Activated T-cell treated with anti-CD3 and anti-CD28 coated beads for 4 hours (primary cell): ENCODE results near the gene IGF2R.
"Not testable (repeated sequence)": the region's sequence is repeated elsewhere in the genome, so short reads cannot be mapped to it uniquely, and the experiment has no call there.

ENCODE experiments used
- DNase-seq: peaks from one replicate; pipeline ENCODE4 v3.0.0-alpha.2; 2020

The IGF2R gene

DNA sequence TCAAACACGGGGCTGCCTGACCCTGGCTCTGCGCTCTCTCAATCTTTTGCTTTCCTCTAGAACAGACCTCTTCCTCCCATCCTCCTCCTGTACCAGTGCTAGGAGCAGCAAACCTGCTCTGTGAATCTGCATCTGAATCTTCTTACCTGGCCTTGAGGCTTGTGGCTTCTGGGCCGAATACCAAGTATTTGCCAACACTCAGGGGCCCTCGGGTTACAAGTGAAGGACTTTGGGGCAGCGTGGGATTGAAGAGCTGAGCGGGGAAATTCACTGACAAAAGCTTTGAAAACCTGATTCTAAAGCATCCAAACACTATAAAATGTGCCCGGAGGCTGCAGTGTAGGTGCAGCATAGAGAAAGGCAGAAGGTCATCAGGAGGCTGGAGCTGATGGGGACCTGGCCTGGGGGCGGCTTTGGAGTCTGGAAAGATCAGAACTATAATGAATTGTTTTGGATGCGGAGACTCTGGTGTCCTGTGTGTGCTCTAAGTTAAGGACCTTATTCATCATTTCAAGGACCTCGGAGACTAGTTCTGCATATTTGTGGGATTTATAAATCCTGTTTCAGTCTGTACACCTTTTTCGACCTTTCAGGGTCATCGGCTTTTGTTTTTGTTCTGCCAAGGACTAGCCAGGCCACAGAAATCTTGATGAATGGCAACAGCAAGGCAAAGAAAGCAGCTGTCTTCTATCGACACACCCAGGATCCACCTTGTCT, 16.4 kb upstream of the IGF2R start:
- no peak for DNase-seq

DNA sequence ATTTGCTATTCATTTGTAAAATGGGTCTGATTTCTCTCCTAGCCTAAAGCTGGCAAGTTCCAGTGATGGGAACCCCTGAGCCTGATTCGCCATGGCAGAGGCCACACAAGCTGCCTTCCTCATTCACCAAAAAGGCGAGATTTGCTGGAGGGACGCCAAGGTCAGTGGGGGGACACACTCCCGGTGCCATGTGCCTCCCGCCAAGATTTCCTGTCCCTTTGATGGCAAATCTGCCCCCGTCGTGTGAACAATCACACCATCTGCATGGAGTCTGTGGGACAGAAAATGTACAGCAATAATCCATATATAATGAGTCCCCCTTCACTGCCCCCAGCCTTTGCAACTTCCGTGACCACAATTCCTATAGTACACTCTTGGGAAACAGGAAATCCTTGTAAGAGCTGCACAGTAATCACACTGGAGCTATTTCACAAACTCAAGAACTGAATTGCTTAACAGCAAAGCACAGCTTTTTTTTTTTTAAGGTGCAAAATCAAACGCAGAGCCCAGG, 15.7 kb upstream of the IGF2R start:
- no peak for DNase-seq

DNA sequence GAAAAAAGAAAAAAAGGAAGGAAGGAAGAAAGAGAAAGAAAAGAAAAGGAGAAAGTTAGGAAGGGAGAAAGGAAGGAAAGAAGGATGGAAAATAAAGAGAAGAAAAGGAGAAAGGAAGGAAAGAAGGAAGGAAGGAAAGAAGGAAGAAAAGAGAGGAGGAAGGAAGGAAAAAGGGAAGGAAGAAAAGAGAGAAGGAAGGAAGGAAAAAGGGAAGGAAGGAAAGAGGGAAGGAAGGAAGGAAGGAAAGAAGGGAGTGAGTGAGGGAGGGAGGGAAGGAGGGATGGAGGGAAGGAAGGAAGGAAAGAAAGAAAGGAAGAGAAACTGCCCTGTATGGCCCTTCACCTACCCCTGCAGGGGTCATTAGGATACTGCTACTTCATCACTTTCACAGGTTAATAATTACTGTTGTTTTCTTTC, 12.9 kb upstream of the IGF2R start:
- no peak for DNase-seq

DNA sequence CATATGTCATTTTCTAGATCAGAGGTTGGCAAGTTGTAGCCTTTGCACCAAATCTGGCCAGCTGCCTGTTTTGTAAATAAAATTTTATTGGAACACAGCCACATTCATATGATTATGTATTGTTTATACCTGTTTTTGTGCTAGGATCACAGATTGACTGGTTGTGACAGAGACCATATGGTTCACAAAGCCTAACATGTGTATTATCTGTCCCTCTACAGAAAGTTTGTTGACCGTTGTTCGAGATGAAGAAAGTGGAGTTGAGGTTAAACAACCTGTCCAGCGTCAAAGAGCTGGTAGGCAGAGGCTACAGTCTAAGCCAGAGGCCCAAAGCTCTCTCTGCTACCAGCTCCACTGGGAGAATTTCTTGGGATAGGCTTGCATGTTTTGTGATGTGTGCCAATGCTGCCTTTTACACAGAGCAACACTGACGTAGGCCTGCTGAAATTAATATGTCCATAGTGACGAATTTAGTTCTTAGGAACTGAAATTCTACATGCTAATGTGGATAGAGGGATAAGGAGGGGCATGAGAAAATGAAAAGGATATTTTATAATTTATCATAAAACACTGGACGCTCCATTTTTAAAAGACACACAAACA, 11.7 kb upstream of the IGF2R start:
- DNase-seq: no peak

DNA sequence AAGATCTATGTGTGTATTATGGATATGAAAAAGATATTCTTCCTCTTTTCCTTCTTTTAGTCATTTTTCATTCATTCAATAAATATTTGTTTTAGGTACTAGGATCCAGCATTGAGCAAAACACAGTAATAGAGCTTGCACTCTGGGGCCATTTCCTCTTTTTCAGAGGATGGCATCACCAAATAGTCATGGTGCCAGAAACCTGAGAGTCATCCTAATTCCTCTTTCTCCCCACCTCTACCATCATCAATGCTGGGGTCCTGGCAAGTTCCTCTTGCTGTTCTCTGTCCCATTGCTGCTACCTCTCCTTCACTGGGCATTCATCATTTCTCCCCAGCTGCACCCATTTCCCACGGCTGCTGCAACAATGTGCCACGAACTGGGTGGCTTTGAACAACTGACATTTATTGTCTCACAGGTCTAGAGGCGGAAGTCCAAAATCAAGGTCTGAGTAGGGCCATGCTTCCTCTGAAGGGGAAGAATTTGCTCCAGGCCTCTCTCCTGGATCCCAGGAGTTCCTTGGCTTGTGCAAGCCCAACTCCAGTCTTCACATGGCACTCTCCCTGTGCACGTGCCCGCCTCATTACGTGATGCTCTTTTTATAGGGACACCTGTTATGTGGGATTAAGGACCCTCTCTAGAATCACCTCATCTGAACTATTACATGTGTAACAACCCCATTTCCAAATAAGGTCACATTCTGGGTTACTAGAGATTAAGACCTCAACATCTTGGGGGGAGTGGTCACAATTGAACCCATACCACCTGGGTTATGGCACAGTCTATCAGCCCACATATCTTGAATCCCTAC, 9.5 kb upstream of the IGF2R start:
- DNase-seq: no peak

DNA sequence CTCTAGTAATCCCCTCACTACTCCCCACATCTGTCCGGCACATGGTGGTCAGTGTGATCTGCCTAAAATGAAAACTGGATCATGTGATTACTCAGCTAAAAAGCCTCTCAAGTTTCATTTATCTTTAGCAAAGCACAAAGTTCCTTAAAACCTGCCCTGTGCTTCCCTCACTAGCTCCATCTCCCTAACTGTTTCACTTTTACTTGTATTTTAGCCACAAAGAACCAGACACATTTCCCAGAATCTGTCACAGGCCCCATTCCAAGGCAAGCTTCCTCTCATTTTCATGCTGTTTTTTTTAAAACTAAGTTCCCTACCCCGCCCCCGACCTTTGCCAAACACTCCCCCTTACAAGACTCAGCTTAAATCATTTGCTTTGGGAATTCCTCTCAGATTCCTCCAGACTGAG, 8.9 kb upstream of the IGF2R start:
- DNase-seq: no peak

DNA sequence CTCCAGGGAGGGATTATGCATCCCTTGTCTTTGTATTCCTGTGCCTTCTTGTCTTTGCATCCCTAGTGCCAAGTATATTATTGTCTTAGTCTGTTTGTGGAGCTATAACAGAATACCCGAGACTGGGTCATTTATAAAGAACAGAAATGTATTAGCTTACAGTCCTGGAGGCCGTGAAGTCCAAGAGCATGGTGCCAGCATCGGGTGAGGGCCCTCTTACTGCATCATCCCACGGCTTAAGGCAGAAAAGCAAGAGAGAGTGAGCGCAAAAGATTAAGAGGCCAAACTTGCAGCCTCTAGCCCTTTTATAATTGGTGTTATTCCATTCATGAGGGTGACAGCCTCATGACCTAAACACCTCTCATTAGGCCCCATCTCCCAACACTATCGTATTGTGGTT, 8.4 kb upstream of the IGF2R start:
- no peak for DNase-seq

DNA sequence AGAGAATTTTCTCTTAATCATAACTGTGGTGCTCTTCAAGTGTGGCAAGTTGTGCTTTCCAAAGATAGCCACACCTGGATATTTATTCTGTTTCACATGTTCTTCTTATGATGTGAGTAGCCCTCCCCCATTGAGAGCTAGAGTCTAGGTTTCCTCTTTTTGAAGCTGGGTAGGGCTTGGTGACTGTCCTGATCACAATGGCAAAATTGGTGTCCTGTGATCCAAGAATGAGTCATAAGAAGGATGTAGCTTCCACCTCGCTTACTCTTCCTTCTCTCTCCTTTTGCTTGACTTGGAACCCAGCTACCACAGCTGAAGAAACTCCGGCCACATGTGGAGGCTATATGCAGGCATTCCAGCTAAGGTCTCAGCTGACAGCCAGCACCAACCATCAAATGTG, 7.4 kb upstream of the IGF2R start:
- no peak for DNase-seq

DNA sequence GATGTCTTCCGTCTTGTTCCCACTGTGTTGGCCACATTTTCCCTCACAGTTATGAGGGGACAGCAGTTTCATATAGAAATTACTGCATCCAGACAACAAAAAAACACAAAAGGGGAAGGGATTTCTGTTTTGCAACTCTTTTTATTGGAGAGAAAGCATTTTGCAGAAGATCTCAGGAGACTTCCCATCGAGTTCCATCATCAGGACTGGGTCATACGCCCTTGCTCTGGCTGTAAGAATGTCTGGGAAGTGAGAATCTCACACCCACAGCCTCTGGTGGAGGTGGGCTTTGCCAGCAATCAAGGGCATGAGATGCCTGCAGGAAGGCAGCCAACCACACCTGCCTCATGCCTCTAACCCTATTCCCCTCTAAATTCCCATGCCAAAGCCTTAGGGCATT, 5.8 kb upstream of the IGF2R start:
- DNase-seq: no peak

DNA sequence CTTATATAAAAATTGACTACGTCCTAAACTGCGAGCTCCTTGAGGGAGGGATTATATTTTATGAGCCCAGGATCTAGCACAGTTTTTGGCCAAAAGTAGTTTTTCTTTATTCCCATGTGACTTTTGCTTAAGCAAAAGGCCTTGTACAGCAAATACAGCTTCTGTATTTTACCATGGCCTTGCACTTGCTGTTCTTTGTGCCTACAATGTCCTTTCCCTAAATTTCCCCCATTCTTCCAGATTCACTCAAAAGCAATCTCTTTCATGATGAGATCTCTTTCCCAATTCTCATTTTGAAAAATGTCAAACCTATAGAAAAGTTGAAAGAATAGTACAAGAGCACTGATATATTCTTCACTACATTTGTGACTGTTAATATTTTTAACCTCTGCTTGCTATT, 4.8 kb upstream of the IGF2R start:
- no peak for DNase-seq

DNA sequence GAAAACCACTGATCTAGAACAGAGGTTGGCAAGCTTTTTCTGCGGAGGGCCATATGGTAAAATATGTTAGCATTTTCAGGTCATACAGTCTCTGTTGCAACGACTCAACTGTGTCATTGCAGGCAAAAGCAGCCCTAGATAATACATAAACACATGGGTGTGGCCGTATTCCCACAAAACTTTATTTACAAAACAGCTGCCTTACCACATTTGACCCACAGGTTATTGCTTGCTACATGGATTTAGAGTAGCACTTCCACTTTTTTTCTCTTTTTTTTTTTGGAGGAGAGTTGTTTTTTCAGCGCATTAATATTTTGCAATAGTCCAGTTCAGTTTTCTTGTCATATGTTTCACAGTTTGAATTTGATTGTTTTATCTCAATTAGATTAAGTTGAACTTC, 2.5 kb upstream of the IGF2R start:
- no peak for DNase-seq

DNA sequence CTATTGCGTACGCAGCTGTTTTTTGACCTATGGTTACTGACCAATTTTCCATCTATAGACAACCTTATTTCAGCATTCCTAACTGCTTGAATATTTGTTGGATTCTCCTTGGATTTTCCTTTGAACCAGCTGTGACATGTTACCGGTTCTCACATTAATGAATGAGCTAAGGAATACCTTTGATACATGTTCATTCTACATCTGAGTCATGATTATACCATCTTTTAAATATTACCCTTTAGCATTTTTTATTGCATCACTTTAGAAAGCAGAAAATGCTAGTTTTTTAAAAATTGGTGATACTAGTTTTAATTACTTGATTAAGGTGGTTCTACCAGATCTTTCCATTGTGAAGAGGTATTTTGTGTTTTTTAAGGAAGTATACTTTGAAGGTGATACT, 1.9 kb upstream of the IGF2R start:
- DNase-seq: no peak

DNA sequence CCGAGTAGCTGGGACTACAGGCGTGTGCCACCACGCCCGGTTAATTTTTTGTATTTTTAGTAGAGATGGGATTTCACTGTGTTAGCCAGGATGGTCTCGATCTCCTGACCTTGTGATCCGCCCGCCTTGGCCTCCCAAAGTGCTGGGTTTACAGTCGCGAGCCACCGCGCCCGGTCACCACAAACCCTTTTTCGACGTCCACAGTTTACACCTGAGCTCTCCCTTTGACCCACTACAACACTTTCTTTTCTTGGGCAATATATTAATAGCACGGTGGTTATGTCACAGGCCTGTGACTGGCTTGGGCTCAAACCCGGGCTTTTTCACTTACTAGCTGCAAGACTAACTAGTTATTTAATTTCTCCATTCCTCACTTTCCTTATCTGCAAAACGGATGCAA, 1.3 kb upstream of the IGF2R start:
- not testable (repeated sequence) for DNase-seq

DNA sequence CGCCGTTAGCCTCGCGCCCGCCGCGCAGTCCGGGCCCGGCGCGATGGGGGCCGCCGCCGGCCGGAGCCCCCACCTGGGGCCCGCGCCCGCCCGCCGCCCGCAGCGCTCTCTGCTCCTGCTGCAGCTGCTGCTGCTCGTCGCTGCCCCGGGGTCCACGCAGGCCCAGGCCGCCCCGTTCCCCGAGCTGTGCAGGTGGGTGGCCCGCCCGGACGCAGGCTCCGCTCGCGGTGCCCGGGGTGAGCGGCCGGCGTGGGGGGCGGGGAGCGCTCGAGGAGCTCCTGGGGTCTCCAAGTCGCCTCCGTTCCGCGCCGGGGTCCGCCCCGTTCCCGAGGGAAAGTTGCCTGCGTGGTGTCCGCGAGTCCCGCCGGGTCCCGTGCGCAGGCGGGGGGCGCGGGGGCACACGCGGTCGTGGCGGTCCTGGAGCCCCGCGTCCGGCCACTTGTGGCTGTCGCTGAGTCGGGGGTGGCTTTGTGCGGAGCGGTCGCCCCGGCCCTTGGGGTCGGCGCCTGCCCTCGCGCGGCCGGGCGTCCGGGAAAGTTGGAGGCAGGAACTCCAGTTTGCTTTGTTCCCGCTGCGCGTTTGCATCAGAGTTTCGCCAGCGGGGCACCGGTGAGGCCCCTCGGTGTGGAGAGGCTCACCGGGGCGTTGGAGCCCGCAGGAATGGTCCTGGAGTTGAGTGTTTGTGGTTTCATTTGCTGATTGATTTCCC, 476 bp downstream of the IGF2R start:
- peak; percentile 16 for DNase-seq

DNA sequence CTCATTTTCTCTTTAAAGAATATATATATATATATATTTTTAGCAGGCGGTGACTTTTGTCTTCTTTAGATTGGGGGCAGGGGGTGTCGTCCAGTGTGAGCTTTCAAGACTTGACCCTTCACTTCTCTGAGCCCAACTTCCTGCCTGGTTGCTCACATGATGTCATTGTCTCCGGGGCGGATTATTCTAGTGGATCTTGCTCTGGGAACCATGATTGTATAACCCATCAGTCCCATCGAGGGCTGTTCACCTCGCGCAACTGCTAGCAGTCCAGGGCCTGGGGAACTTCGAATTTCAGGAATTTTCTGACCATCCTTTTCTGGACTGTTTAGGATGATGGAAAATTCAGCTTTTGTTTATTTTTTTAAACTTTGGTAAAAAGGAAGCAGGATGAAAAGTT, 1.0 kb downstream of the IGF2R start:
- no peak for DNase-seq

DNA sequence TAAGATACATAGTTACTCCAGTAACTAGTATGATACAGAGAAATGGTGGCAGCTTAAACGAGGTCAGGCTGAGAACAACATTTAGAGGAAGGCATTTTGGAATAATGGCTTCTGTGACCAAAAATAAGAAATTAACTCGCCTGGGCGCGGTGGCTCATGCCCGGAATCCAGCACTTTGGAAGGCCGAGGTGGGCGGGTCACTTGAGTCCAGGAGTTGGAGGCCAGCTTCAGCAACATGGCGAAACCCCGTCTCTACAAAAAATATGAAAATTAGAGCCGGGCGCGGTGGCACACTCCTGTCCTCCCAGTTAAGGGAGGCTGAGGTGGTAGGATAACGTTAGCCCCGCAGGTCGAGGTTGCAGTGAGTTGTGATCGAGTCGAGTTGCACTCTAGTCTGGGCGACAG, 1.8 kb downstream of the IGF2R start:
- no peak for DNase-seq

DNA sequence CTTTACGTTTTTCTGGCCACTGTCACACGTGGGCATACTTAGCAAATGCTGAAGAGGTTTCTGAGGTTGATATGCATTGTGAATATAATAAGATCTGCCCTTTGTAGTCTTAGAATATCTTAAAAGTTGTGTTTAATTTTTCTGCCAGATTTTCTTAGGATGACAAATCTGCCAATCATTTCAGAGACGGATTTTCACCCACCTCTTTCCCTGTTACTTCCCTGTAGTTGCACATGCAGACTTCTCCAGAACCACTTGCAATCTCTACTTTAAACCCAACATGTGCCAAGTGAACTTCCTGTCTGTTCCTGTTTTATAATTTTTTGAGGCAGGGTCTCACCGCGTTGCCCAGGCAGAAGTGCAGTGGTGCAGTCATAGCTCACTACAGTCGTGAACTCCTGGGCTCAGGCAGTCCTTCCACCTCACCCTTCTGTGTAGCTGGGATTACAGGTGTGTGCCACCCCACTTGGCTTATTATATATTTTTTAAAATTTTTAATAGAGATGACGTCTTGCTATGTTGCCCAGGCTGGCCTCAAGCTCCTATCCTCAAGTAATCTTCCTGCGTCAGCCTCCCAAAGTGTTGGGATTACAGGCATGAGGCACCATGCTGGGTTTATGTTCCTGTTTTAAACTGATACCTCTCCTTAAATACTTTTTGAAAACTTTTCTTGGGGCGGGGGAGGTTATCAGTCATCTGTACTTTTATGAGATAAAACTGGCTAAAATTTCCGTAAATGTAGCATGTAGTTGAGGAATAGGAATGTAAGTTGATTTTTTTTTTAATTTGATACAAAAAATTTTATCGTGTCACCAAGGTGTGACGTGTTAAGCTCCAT, 2.7 kb downstream of the IGF2R start:
- DNase-seq: no peak

DNA sequence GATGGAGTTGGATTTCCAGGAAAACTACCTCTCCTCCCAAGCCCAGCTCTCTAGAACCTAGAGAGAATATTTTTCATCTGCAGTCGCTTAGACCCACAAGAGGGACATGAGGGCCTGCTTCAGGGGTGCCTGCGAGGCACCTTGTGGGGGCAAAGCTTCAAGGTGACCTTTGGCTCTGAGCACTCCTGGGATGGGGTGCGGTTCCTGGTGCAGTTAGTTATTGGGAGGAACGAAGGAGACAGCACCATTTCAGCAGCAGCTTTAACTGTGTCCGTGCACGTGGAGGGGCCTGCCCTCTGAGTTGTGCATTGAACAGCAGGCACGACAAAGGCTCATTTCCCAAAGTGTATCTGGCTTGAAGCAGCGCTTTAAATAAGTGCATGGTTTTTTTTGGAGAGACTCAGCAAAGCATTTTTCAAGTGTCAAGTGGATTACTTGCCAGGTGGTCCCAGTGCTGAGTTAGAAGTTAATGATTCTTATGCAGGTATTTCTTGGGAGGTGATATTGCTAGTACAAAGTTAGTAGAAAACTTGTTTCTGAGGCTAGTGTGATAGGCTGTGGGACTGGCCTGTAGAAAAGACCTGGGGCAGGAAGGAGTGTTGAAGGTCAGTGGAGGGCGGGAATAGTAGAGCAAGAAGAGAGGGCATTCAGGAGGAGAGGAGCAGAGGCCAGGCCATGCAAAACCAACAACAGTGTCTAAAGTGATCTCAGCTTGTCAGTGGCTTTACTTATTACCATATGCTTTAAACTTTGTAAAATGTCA, 3.8 kb downstream of the IGF2R start:
- no peak for DNase-seq

DNA sequence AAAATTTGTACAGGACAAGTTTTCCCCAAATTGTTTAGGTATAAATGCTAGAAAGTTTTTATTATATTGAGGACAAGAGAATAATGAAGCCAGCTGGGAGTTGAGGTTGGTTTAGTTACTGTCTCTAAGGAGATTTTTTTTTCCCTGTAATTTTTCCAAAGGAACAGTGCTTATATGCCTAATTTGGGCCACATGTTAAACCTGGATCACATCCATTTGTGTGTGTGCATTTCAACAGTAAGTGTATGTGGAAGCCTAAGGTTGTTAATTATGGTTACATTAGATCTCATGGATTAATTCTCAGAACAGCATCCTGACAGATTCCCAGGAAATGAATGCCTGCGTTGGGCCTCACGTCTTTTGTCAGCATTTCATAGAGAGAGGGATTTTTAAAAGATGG, 4.5 kb downstream of the IGF2R start:
- DNase-seq: no peak

DNA sequence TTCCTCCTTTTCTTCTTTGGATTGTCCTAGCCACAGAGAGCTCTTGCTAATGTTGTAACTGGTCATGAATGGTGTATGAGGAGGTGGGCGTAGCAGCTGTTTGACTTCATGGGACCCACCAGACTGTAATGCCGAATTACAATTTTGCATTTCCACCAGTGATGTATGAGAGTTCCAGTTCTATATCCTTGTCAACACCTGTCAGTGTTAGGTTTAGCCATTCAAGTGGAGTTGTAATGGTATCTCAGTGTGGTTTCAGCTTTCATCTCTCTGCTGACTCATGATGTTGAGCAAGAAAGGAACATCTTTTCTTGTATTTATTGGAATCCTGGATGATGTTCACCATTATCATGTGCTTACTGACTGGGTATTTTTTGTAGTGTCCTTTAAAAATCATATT, 5.1 kb downstream of the IGF2R start:
- no peak for DNase-seq

DNA sequence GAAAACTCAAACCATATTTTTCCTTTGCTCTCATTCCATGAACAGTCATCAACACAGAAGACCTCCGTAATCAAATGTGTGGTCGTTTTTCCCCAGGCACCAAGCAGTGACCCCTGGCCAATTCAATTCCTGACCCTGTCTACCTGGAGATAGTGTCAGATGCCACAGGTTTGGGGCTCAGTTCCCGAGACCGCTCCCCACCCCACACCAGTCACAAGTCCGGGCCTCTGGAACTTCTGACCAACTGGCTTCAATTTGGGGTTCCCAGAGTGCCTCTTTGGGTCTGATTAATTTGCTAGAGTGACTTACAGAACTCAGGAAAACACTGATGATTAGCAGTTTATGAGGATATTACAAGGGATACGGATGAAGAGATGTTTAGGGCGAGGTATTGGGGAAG, 6.0 kb downstream of the IGF2R start:
- no peak for DNase-seq
